Activated T-cell treated with anti-CD3 and anti-CD28 coated beads, Interleukin-2, amount 50 U/mL, for 1 hour (primary cell): ENCODE data around the gene EIF2S1.
"Not testable (repeated sequence)": the region's sequence is repeated elsewhere in the genome, so short reads cannot be mapped to it uniquely, and the experiment has no call there.

Experiments used
- DNase-seq: peaks from one replicate; pipeline ENCODE4 v3.0.0-alpha.2; 2020

Gene EIF2S1

GRCh38 chr14:67372833-67373232 is 12.7 kb downstream of the EIF2S1 start:
- DNase-seq = no peak

- DNase-seq = no peak
Observed at GRCh38 chr14:67373347-67373746, 13.2 kb downstream of the EIF2S1 start.

DNA sequence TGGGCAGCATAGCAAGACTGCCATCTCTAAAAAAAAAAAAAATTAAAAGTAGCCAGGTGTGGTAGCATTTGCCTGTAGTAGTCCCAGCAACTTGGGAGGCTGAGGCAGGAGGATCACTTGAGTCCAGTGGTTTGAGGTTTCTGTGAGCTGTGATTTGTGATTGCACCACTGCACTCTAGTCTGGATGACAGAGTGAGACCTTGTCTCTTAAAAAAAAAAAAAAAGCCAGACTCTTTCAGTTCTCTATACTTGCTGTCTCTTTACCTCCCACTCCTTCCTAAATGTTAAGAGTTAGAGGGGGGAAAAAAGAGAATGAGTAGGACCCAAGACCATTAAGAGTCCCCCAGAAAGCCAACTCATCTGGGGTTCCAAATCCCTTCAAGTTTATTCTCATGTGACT is 17.8 kb downstream of the EIF2S1 start:
- DNase-seq = no peak

GRCh38 chr14:67385120-67385519 is 25.0 kb downstream of the EIF2S1 start:
- no peak for DNase-seq

DNA sequence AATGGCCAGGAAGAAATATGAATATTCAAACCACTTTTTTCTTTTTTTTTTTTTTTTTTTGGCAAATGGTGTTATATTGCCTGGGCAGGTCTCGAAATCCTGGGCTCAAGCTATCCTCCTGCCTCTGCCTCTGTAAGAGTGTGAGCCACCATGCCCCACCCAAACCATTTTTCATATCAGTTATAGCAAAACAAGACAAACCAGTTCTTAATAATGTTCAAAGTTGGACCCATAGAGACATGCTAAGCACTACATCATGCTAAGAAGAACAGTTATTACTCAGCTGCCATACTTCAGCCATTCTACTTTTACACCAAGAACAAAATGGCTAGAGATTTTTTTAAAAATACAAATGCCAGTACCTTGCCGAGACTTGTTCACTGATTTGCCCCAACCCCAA is 25.5 kb downstream of the EIF2S1 start:
- DNase-seq = no peak

GRCh38 chr14:67387195-67387594 is 27.1 kb downstream of the EIF2S1 start:
- no peak for DNase-seq

DNA sequence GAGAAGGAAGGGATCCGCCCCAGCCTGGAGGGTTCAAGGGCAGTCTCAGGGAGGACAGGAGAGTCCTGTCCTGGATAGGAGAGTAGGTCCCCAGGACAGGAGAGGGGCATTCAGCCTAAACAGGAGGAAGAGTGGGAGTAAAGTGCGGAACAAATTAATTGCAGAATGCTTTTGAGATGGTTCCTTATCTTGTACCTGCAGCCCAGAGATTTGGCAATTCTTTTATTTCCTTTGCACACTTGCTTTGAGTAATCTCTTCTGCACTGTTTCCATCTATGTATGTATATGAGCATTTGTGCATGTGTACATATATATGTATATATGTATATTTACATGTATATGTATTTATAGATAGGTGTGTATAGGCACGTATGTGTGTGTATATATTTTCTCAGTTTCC is 29.1 kb downstream of the EIF2S1 start:
- DNase-seq = no peak

DNA sequence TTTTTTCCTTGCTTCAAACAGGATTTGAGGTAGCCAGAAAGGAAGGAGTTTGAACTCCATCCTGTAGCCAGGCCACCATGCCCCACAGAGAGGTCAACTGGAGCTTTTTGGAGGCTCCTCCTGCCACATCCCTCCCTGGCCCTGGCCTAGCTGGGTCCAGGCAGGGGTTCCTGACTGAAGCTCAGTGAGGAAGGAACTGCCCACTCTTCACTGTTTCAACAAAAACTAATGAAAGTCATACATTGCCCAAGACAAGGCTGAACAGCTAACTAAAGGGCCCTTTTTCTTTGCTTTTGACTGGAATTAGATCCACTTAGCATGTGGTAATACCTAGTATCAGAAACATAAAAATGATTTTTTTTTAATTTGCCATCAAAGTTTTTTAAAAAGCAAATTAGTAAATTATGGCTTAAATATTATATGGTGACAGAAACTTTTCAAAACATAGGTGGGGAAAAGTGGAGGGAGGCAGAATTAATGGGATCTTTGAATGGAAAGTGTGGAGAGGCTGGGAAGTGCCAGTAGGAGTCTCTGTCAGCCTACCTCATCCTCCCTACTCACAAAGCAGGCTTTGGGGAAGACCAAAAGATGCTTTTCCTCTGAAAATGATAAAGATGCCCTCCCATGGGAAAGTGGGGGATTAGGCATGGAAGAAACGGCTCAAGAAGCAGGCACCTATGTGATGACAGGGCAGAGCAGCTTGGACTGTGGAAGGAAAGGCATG is 29.8 kb downstream of the EIF2S1 start:
- no peak for DNase-seq

DNA sequence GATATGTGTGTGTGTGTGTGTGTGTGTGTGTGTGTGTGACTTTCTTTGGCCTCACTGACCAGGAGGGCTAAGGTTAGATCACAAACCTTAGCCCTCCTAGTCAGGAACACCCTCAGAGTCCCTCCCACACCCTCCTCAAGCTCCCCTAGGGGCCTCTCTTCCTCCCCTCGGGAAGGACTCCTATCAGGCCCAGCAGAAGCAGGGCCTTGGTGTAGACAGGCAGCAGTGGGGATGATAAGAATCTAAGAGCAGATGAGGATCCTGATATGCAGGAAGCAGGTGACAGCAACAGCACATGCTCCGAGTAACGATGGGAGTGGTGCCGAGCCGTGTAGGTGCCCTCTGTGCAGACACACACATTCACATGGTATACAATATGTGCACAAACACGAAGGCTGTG is 31.1 kb downstream of the EIF2S1 start:
- DNase-seq = no peak

DNA sequence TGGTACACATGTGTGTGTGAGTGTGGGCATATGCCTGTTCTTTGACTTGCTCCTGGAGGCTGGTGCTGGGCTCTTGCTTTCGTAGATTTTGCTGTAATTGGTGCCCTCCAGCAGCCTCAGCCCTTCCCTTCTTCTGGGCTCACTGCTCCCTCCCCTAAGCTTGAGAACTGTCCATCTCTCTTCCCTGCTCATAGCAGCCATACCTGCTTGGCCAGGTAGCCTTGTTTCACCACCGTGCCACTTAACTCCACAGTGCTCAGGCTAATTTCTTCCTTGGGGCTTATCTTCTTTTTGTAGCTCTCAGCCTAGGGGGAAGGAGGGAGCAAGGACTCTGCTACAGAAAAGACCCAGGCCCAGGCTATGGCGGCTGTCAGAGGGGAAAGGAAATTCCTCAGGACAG is 32.0 kb downstream of the EIF2S1 start:
- no peak for DNase-seq

DNA sequence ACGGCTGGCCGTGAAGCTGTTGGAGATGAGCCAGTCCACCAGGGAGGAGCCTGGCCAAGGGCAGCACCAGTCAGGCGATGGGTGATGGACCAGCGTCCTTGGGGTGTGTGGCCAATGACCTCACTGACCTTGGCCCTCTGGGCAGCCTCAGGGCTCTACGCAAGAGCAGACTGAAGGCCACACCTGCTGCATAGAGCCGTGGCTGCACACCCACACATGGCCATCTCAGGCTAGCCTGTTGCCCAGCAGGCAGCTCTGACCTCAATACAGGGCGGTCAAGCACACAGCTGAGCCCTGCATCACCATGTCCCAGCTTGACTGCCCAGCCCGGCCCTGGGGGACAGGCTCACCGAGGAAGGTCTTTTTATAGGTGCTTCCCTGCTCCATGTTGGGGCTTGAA is 32.7 kb downstream of the EIF2S1 start:
- DNase-seq = no peak

- no peak for DNase-seq
Observed at GRCh38 chr14:67393689-67394088, 33.6 kb downstream of the EIF2S1 start.

DNA sequence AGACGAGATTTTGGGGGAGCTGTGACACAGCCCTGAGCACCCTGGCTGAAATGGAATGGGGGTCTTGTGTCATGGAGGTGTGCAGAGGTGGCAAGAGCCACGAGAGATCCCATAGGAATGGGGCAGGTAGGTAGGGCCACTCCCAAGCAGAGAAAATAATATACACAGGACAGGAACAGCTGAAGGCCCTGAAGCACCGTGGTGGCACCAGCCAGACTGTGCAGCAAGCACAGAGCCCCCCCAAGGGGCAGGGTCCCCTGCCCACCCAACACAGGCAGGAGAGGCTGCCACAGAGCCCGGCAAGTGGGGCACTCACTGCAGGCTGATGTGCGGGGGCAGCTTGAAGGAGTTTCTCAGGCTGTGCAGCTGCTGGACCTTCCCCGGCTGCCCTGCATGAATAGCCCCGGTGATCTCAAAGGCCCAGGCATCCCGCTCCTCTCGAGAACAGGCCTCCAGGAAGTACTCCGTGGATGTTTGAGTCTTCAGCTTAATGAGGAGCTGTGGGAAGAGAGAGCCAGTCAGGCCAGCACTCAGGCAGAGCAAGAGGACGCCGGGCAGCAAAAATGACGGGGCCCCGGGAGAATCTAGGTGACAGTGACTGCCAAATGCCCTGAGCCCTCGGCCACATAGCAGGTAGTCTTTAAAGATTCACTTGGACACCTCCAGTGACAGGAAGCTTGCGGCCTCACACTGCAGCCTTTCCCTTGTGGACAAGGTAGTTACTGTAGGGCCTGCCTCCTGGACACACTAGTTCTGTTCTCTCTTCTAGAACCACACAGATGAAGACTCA is 35.2 kb downstream of the EIF2S1 start:
- DNase-seq = no peak

DNA sequence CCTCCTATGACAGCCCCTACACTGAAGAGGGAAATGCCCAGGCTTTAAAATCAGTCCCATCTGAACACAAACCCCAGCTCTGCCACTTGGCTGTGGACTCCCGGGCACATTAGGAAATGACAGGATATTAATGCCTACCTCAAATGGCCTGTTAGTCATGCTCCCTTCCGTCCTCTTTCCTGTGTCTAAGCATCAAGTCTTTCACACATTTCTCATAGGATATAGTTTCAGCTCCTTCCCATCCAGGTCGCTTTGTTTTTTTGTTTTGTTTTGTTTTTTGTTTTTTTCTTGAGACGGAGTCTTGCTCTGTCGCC is 35.7 kb downstream of the EIF2S1 start:
- no peak for DNase-seq

DNA sequence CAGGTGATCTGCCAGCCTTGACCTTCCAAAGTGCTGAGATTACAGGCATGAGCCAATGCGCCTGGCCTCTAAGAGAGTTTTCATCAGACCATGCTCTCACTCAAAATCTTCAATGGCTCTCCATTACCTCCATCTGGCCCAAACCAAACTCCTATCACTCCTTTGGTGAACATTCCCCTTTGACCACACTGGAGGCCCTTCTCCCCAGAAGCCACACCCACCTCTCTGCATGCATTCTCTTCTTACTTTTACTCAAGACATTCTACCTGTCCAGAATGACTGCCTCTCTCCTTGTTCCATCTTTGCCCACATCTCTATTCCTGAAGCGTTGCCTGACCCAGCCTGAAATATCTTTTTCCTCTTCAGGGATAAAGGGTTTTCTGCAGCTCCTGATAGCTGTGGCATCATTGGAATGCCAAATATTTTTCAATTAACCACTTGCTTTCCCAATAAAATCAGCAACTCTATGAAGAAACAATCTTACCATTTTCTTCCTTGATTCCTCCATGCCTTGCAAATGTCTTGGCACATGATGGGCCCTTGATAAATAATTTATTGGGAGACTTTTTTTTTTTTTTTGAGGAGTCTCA is 36.3 kb downstream of the EIF2S1 start:
- no peak for DNase-seq

GRCh38 chr14:67397536-67397935 is 37.4 kb downstream of the EIF2S1 start:
- DNase-seq = no peak

GRCh38 chr14:67400434-67400833 is 40.3 kb downstream of the EIF2S1 start:
- no peak for DNase-seq

DNA sequence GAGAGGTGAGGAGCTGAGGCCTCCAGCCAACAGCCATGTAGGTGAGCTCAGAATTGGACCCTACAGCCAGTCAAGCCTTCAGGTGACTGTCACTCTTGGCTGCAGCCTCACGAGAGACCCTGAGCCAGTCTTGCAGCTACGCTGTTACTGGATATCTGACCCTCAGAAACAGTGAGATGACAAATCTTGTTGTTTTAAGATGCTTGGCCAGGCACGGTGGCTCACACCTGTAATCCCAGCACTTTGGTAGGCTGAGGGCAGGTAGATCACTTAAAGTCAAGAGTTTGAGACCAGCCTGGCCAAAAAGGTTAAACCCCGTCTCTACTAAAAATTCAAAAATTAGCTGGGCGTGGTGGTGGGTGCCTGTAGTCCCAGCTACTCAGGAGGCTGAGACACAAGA is 45.6 kb downstream of the EIF2S1 start:
- no peak for DNase-seq

GRCh38 chr14:67408122-67408801 is 48.1 kb downstream of the EIF2S1 start:
- not testable (repeated sequence) for DNase-seq

DNA sequence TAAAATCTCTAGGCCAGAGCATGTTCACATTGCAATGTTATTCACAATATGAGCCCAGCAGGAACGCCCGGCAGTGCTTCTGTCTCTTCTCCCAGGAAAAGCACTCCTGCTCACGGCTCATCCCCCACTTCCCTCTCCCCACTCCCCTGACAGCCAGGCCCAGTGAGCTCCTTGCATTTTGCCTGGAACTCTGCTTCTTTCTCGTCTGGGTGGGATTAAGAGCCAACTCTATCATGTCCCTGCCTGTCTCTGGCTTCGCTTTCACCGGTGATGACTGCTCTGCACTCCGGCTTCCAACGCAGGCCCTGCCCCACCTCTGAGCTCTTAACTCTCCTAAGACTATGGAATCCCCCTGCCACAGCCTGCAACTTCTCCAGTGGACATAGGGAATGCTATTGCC is 49.3 kb downstream of the EIF2S1 start:
- no peak for DNase-seq

- no peak for DNase-seq
Observed at GRCh38 chr14:67410313-67410712, 50.2 kb downstream of the EIF2S1 start.

GRCh38 chr14:67411370-67411769 is 51.2 kb downstream of the EIF2S1 start:
- no peak for DNase-seq

DNA sequence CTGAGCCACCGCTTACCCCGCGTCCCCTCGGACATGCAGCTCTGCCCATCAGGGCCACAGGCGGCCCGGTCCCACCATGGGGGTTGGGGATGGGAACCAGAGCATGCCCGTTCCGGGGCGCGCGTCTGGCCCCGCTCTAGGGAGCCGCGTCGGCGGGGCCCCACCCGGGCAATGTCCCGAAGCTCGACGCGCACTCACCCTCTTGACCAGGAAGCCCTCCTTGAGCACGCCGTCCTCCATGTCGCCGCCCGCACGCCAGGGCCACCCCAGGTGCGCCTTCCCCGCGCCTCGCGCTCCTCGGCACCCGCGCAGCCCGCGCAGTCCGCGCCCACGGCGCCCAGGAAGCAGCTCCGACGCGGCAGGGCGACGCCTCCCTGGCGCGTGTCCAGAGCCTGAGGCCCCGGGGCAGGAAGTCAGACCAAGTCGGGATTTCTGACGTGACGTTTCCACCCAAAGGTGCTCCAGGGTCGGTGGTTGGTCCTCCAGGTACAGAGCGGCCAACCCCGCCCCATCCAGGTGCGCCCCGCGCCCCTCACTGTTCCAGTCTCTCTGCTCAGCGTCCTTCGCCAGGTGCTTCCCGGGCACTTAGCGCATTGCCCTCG is 51.8 kb downstream of the EIF2S1 start, which contains the start of gene PLEK2:
Gene PLEK2 (minus strand): TSS at position 346 of the 602 bp plus-strand sequence. CDS start 106 bp downstream, at position 240.
- DNase-seq = peak; percentile 62
